Endothelial cell (in vitro differentiated cells): ENCODE measurements around the gene LSM3. TPM values are rescaled to one million over a fixed set of nuclear protein-coding genes. Genes with fewer than 3 reads are reported as not detected.

ENCODE experiments used
- DNase-seq: peaks from one replicate; pipeline ENCODE4 v3.0.0; 2021; ENCODE audit warnings: low spot score
- H3K27ac Mint-ChIP-seq: one replicate; pipeline ENCODE4 v1.8.0; 2021; ENCODE audit warnings: mixed read lengths, inconsistent platforms; ENCODE audit not compliant: unreplicated experiment
- H3K27me3 Mint-ChIP-seq: one replicate; pipeline ENCODE4 v1.8.0; 2021; ENCODE audit warnings: mild to moderate bottlenecking, moderate library complexity, mixed read lengths, inconsistent platforms; ENCODE audit not compliant: unreplicated experiment
- H3K36me3 Mint-ChIP-seq: one replicate; pipeline ENCODE4 v1.8.0; 2021; ENCODE audit warnings: mild to moderate bottlenecking, low read depth, mixed read lengths, inconsistent platforms; ENCODE audit not compliant: unreplicated experiment
- H3K4me1 Mint-ChIP-seq: one replicate; pipeline ENCODE4 v1.8.0; 2021; ENCODE audit warnings: mild to moderate bottlenecking, mixed read lengths, inconsistent platforms; ENCODE audit not compliant: unreplicated experiment
- H3K4me3 Mint-ChIP-seq: one replicate; pipeline ENCODE4 v1.8.0; 2021; ENCODE audit warnings: mild to moderate bottlenecking, mixed read lengths, inconsistent platforms; ENCODE audit not compliant: unreplicated experiment
- H3K9me3 Mint-ChIP-seq: one replicate; pipeline ENCODE4 v1.8.0; 2021; ENCODE audit warnings: mixed read lengths, inconsistent platforms; ENCODE audit not compliant: unreplicated experiment
- total RNA-seq: library from RNA; stranded (reverse); fragmentation: NEBNext Ultra II Directional; extraction: Animal tissue kit (Norgen Biotek cat#: 25700); gene quantifications from one replicate; pipeline ENCODE4 v1.2.1, GENCODE V29; 2021; ENCODE audit not compliant: unreplicated experiment
- TF ChIP-seq, protein P1 (sequence below): fragments of 200-600 bp; sonication (generic); IDR thresholded peaks from one replicate; pipeline ENCODE4 v1.5.0; 2021; ENCODE audit warnings: antibody characterized with exemption; ENCODE audit not compliant: unreplicated experiment

The LSM3 gene
- total RNA-seq, 1 donor from 2014 or later = 14.7 TPM

DNA sequence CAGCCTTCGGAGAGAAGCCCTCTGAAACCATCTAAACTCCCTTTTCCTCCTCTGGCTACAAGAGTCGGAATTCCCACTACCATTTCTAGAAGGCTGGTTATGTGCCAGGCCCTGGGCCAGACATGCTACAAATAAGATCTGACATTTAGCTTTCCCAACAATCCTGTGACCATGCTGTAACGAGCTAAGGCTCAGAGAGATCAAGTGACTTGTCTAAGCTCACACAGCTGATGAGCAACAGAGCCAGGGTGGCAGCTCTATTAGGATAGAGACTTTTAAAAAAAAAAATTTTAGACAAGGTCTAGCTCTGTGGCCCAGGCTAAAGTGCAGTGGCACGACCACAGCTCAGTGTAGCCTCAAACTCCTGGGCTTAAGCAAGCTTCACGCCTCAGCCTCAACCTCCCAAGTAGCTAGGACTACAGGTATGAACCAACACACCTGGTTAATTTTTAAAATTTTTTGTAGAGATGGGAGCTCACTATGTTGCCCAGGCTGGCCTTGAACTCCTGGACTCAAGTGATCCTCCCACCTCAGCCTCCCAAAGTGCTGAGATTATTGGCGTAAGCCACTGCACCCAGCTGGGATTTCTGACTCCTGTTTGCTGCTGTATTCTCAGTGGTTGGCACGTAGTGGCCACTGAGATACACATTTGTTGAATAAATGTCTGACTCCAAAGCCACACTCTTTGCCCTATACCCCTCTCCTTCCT lies 34.6 kb downstream of the LSM3 start:
- H3K27ac Mint-ChIP-seq = no peak overlapping the region
- TF ChIP-seq, protein P1, sequence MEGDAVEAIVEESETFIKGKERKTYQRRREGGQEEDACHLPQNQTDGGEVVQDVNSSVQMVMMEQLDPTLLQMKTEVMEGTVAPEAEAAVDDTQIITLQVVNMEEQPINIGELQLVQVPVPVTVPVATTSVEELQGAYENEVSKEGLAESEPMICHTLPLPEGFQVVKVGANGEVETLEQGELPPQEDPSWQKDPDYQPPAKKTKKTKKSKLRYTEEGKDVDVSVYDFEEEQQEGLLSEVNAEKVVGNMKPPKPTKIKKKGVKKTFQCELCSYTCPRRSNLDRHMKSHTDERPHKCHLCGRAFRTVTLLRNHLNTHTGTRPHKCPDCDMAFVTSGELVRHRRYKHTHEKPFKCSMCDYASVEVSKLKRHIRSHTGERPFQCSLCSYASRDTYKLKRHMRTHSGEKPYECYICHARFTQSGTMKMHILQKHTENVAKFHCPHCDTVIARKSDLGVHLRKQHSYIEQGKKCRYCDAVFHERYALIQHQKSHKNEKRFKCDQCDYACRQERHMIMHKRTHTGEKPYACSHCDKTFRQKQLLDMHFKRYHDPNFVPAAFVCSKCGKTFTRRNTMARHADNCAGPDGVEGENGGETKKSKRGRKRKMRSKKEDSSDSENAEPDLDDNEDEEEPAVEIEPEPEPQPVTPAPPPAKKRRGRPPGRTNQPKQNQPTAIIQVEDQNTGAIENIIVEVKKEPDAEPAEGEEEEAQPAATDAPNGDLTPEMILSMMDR = no peak
- H3K36me3 Mint-ChIP-seq = peaks cover 3% of the 10 kb centered on the region
- peaks cover 33% of the 10 kb centered on the region for H3K4me1 Mint-ChIP-seq
- H3K27me3 Mint-ChIP-seq = no peaks in the 10 kb centered on the region
- no peak for DNase-seq
- H3K9me3 Mint-ChIP-seq = no peaks in the 10 kb centered on the region
- no peak overlapping the region for H3K4me3 Mint-ChIP-seq

- Mint-ChIP-seq H3K4me1 (peaks cover 26% of the 10 kb centered on the region), H3K36me3 (peaks cover 4% of the 10 kb centered on the region), H3K27ac (no peak overlapping the region), H3K4me3 (no peak overlapping the region), H3K9me3 (no peaks in the 10 kb centered on the region), H3K27me3 (no peaks in the 10 kb centered on the region)
- TF ChIP-seq, protein P1 = no peak
- no peak for DNase-seq
Measured at GRCh38 chr3:14214764-14215163, 36.1 kb downstream of the LSM3 start.

- TF ChIP-seq, protein P1 = peak; percentile 57
- DNase-seq = peak; percentile 49
- H3K4me1 Mint-ChIP-seq = peaks cover 17% of the 10 kb centered on the region
- no peaks in the 10 kb centered on the region for H3K9me3 Mint-ChIP-seq
- H3K27me3 Mint-ChIP-seq = no peaks in the 10 kb centered on the region
- peaks cover 4% of the 10 kb centered on the region for H3K36me3 Mint-ChIP-seq
- no peak overlapping the region for H3K27ac Mint-ChIP-seq
- peak overlapping the region; percentile 67 for H3K4me3 Mint-ChIP-seq
Measured at GRCh38 chr3:14216257-14217048, 37.8 kb downstream of the LSM3 start.

DNA sequence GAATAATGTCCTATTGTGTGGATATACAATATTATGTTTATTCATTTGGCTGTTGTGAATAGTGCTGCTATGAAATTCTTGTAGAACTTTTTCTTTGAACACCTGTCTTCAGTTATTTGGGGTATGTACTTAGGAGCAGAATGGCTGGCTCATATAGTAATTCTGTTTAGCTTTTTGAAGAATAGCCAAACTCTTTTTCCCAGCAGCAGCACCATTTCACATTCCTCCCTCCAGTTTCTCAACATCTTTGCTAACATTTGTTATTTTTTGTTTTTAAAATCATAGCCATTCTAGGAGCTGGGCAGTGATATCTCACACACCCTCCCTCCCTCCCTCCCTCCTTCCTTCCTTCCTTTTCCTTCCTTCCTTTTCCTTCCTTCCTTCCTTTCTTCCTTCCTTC lies 39.7 kb downstream of the LSM3 start:
- H3K9me3 Mint-ChIP-seq = no peaks in the 10 kb centered on the region
- H3K4me3 Mint-ChIP-seq = no peak overlapping the region
- H3K27me3 Mint-ChIP-seq = peaks cover 4% of the 10 kb centered on the region
- peaks cover 4% of the 10 kb centered on the region for H3K36me3 Mint-ChIP-seq
- peaks cover 15% of the 10 kb centered on the region for H3K4me1 Mint-ChIP-seq
- H3K27ac Mint-ChIP-seq = no peak overlapping the region
- TF ChIP-seq, protein P1 = no peak
- DNase-seq = no peak

GRCh38 chr3:14220933-14221332 lies 42.3 kb downstream of the LSM3 start:
- no peak overlapping the region for H3K4me3 Mint-ChIP-seq
- no peak overlapping the region for H3K27ac Mint-ChIP-seq
- TF ChIP-seq, protein P1 = no peak
- no peak for DNase-seq
- H3K36me3 Mint-ChIP-seq = peaks cover 4% of the 10 kb centered on the region
- H3K27me3 Mint-ChIP-seq = peaks cover 4% of the 10 kb centered on the region
- H3K9me3 Mint-ChIP-seq = no peaks in the 10 kb centered on the region
- H3K4me1 Mint-ChIP-seq = peaks cover 13% of the 10 kb centered on the region
